ENCODE measurements around the gene UBE3B. TPM values are rescaled to one million over a fixed set of nuclear protein-coding genes. Genes with fewer than 3 reads are reported as not detected.

The UBE3B gene
- total RNA-seq, 1 experiment from 2014 or later: 13.0 TPM

- in situ Hi-C loops (cut with HindIII; ENCODE audit: low pct_unique_long_range_greater_than_20kb, low sequenced_read_pairs): no loop called here
Observed at GRCh38 chr12:109572506-109572845, 95.0 kb downstream of the UBE3B start.

GRCh38 chr12:109573029-109573913, 95.8 kb downstream of the UBE3B start, which contains the start of the genes MMAB and MVK:
Gene MMAB, minus strand, starts transcription at chr12:109573504. Its CDS starts 24 bp downstream, at chr12:109573480.
Gene MVK, plus strand, starts transcription at chr12:109573794. Its CDS starts 1,029 bp downstream, at chr12:109574823.
- in situ Hi-C loops (cut with HindIII; ENCODE audit: low pct_unique_long_range_greater_than_20kb, low sequenced_read_pairs): no loop called here

More at GRCh38 chr12:109572506-109572845, 95.0 kb downstream of the UBE3B start:
- DNase-seq (ENCODE audit: low read depth): no peak

GRCh38 chr12:109573914-109574244, 96.4 kb downstream of the UBE3B start:
- no peak for DNase-seq (ENCODE audit: low read depth)
- in situ Hi-C loops (cut with HindIII; ENCODE audit: low pct_unique_long_range_greater_than_20kb, low sequenced_read_pairs): no loop called here

More at GRCh38 chr12:109573029-109573913, 95.8 kb downstream of the UBE3B start, which contains the start of the genes MMAB and MVK:
- DNase-seq (ENCODE audit: low read depth): peak; percentile 97

- DNase-seq (ENCODE audit: low read depth): no peak
- in situ Hi-C loops (cut with HindIII; ENCODE audit: low pct_unique_long_range_greater_than_20kb, low sequenced_read_pairs): no loop called here
Observed at GRCh38 chr12:109575683-109576082, 98.2 kb downstream of the UBE3B start.

GRCh38 chr12:109577311-109577710, 99.9 kb downstream of the UBE3B start:
- DNase-seq (ENCODE audit: low read depth): no peak
- in situ Hi-C loops (cut with HindIII; ENCODE audit: low pct_unique_long_range_greater_than_20kb, low sequenced_read_pairs): no loop called here

GRCh38 chr12:109578330-109578927, 101.0 kb downstream of the UBE3B start:
- in situ Hi-C loops (cut with HindIII; ENCODE audit: low pct_unique_long_range_greater_than_20kb, low sequenced_read_pairs): no loop called here
- no peak for DNase-seq (ENCODE audit: low read depth)

- no peak for DNase-seq (ENCODE audit: low read depth)
- in situ Hi-C loops (cut with HindIII; ENCODE audit: low pct_unique_long_range_greater_than_20kb, low sequenced_read_pairs): no loop called here
Observed at GRCh38 chr12:109579639-109580038, 102.2 kb downstream of the UBE3B start.

- no peak for DNase-seq (ENCODE audit: low read depth)
- in situ Hi-C loops (cut with HindIII; ENCODE audit: low pct_unique_long_range_greater_than_20kb, low sequenced_read_pairs): no loop called here
Observed at GRCh38 chr12:109580272-109580671, 102.8 kb downstream of the UBE3B start.

- DNase-seq (ENCODE audit: low read depth): no peak
- in situ Hi-C loops (cut with HindIII; ENCODE audit: low pct_unique_long_range_greater_than_20kb, low sequenced_read_pairs): no loop called here
Observed at GRCh38 chr12:109580684-109581333, 103.4 kb downstream of the UBE3B start.

GRCh38 chr12:109581334-109581691, 103.9 kb downstream of the UBE3B start:
- no peak for DNase-seq (ENCODE audit: low read depth)
- in situ Hi-C loops (cut with HindIII; ENCODE audit: low pct_unique_long_range_greater_than_20kb, low sequenced_read_pairs): no loop called here

GRCh38 chr12:109581856-109582255, 104.4 kb downstream of the UBE3B start:
- in situ Hi-C loops (cut with HindIII; ENCODE audit: low pct_unique_long_range_greater_than_20kb, low sequenced_read_pairs): no loop called here
- peak; percentile 53 for DNase-seq (ENCODE audit: low read depth)

- in situ Hi-C loops (cut with HindIII; ENCODE audit: low pct_unique_long_range_greater_than_20kb, low sequenced_read_pairs): no loop called here
- no peak for DNase-seq (ENCODE audit: low read depth)
Observed at GRCh38 chr12:109582636-109583035, 105.2 kb downstream of the UBE3B start.

GRCh38 chr12:109583733-109584132, 106.3 kb downstream of the UBE3B start:
- in situ Hi-C loops (cut with HindIII; ENCODE audit: low pct_unique_long_range_greater_than_20kb, low sequenced_read_pairs): no loop called here
- no peak for DNase-seq (ENCODE audit: low read depth)

Other genes with a start within 250 kb of the UBE3B start
- not detected in 2 replicates for gene FOXN4, start 168.3 kb upstream of the UBE3B start, total RNA-seq (2014; rRNA removed; shearing (Covaris generic); ENCODE audit: low replicate concordance)
- gene MYO1H, start 129.7 kb upstream of the UBE3B start, total RNA-seq (2014; rRNA removed; shearing (Covaris generic); ENCODE audit: low replicate concordance): not detected in 2 replicates
- gene KCTD10, start 334 bp upstream of the UBE3B start, total RNA-seq (2014; rRNA removed; shearing (Covaris generic); ENCODE audit: low replicate concordance): 38.5 and 66.7 TPM in 2 replicates
- gene MMAB, start 95.9 kb downstream of the UBE3B start, total RNA-seq (2014; rRNA removed; shearing (Covaris generic); ENCODE audit: low replicate concordance): 49.2 and 54.4 TPM in 2 replicates
- gene MVK, start 96.2 kb downstream of the UBE3B start, total RNA-seq (2014; rRNA removed; shearing (Covaris generic); ENCODE audit: low replicate concordance): 12.5 and 31.5 TPM in 2 replicates
- 0.41 and 3.1 TPM in 2 replicates for gene FAM222A, start 236.2 kb downstream of the UBE3B start, total RNA-seq (2014; rRNA removed; shearing (Covaris generic); ENCODE audit: low replicate concordance)